Transverse colon (tissue), 4 donors: Measurements from ENCODE around the gene OXSR1.
"Not testable (repeated sequence)": the region's sequence is repeated elsewhere in the genome, so short reads cannot be mapped to it uniquely, and the experiment has no call there.

Experiments
- CTCF ChIP-seq, 5 experiments: fragments of 200-600 bp in 3 of 5; fragments of 450-650 bp in 2 of 5; sonication (generic) in 3 of 5; IDR thresholded peaks; 1 replicate in 2 of 5; 2 replicates in 3 of 5; pipeline ENCODE4 v1.5.1; 2016 to 2017; ENCODE audit warnings: antibody characterized with exemption in 5 of 5, inconsistent platforms in 3 of 5, mild to moderate bottlenecking in 2 of 5, moderate library complexity in 1 of 5
- EP300 ChIP-seq: sonication (generic); formaldehyde crosslinking; IDR thresholded peaks from one replicate; pipeline ENCODE4 v1.6.1; 2017; ENCODE audit warnings: antibody characterized with exemption, low read depth
- POLR2AphosphoS5 ChIP-seq, 3 donors: sonication (generic); formaldehyde crosslinking; IDR thresholded peaks; one replicate each; pipeline ENCODE4 v1.6.1; 2016; ENCODE audit warnings: antibody characterized with exemption in 3 of 3

- TF ChIP-seq CTCF (IDR thresholded peaks at IDR 0.05); POLR2AphosphoS5 (IDR thresholded peaks at IDR 0.05); EP300: not testable (repeated sequence)
Measured at GRCh38 chr3:38289286-38290217, 124.2 kb downstream of the OXSR1 start.
